ENCODE measurements around the gene CLK2.

Gene CLK2

DNA sequence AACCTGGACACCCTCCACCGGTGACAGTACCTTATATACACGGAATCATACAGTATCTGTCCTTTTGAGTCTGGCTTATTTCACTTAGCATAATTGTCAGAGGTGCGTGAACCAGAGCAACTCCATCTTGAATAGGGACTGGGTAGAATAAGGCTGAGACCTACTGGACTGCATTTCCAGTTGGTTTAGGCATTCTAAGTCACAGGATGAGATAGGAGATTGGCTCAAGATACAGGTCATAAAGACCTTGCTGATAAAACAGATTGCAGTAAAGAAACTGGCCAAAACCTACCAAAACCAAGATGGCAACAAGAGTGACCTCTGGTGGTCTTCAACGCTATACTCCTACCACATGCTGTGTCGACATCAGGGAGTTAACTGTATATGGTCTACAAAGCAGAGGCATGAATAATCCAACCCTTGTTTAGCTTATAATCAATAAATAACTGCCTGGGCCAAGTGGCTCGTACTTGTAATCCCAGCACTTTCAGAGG is 34.0 kb upstream of the CLK2 start:
- TF ChIP-seq, protein P1, sequence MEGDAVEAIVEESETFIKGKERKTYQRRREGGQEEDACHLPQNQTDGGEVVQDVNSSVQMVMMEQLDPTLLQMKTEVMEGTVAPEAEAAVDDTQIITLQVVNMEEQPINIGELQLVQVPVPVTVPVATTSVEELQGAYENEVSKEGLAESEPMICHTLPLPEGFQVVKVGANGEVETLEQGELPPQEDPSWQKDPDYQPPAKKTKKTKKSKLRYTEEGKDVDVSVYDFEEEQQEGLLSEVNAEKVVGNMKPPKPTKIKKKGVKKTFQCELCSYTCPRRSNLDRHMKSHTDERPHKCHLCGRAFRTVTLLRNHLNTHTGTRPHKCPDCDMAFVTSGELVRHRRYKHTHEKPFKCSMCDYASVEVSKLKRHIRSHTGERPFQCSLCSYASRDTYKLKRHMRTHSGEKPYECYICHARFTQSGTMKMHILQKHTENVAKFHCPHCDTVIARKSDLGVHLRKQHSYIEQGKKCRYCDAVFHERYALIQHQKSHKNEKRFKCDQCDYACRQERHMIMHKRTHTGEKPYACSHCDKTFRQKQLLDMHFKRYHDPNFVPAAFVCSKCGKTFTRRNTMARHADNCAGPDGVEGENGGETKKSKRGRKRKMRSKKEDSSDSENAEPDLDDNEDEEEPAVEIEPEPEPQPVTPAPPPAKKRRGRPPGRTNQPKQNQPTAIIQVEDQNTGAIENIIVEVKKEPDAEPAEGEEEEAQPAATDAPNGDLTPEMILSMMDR (conservative IDR thresholded peaks at IDR 0.05; ENCODE audit: low read depth) = no peak
- no peak for DNase-seq (ENCODE audit: low spot score)
- CTCF ChIA-PET = interaction anchor here (1.8 kb wide), 1 partner anchor 56 kb away, joined by 5 read pairs; no protein-coding TSS in a partner anchor
- peak overlapping the region; percentile 96 for H3K27ac ChIP-seq
- POLR2A ChIA-PET (ENCODE audit: low non-redundant PET) = no interaction called here

DNA sequence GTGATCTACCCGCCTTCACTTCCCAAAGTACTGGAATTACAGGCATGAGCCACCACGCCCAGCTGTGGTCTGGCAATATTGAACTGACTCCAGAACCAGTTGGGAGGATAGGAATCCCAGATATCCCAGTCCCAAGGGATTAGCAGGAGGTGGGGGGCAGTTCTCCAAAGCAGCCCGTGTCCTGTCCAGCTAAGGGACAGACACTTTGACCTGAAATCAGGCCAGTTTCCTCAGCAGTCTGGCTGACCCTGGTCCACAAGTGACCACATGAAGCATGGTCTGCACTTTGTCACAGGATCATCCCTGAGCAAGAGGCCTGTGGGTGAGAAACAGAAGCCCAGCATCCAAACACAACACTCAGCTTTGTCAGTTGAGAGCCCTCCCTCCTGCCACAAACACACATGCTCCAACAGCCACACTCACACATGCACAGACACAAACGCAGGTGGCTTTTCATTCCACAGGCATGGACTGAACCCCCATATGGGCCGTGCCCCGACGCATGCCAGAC is 32.6 kb upstream of the CLK2 start:
- TF ChIP-seq, protein P1 (conservative IDR thresholded peaks at IDR 0.05; ENCODE audit: low read depth) = no peak
- no peak for DNase-seq (ENCODE audit: low spot score)
- ChIA-PET POLR2A (ENCODE audit: low non-redundant PET) (interaction anchor here (0.7 kb wide), 1 partner anchor 27 kb away, joined by 3 read pairs; no protein-coding TSS in a partner anchor), CTCF (no interaction called here)
- peak overlapping the region; percentile 77 for H3K27ac ChIP-seq

DNA sequence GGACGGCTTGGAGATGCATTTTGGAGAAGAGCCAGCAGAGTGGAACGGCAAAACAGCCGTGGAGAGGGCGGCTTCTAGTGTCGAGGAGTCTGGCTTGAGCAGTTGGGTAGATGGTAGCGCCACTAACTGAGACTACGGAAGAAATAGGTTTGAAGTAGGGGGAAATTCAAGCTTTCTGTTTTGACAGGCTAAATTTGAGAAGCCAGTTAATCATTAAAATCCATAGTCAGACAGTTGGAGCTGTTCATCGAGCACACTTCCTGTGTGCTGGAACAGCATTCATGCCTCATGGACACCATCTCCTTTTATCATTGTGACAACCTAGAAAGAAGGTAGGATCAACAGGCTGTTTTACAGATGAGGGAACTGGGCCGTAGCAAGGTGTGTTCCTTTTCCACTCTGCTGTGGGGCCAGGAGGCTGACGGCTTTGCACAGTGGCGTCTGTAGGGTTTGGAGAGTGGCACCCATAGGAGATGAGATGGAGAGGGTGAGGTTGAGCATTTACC is 31.3 kb upstream of the CLK2 start:
- DNase-seq (ENCODE audit: low spot score) = no peak
- H3K27ac ChIP-seq = no peak overlapping the region
- CTCF ChIA-PET = interaction anchor here (1.0 kb wide), 1 partner anchor 26 kb away, joined by 3 read pairs; no protein-coding TSS in a partner anchor
- POLR2A ChIA-PET (ENCODE audit: low non-redundant PET) = no interaction called here
- TF ChIP-seq, protein P1 (conservative IDR thresholded peaks at IDR 0.05; ENCODE audit: low read depth) = no peak

DNA sequence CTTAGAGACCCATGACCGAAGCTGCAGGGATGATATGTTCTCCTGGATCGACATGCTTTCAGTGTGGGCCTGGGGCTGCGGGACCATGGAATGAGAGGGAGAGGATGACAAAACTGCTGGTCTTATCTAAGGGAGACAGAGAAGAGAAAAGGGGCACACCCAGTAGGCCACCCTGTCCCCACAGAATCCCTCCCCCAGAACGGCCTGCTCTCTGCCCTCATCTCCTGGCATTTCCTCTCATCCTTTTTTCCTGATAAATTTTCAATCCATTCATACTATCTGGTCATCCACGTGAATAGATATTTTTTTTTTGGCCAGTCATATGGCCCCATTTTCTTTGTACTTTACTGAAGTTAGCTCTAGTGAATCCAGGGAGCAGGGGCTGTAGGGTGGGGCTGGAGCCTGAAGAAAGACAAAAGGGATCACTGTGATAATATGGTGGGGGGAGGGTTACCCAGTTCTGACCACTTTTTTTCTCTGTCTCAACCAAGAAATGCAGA is 28.1 kb upstream of the CLK2 start, which contains the start of gene PKLR:
PKLR (minus strand) TSS at position 97 of the 500 bp plus-strand sequence; CDS start at position 54, 43 bp downstream.
- ChIA-PET POLR2A (ENCODE audit: low non-redundant PET) (no interaction called here), CTCF (interaction anchor here (0.7 kb wide), 1 partner anchor 567 kb away, joined by 3 read pairs; no protein-coding TSS in a partner anchor)
- TF ChIP-seq, protein P1 (conservative IDR thresholded peaks at IDR 0.05; ENCODE audit: low read depth) = no peak
- DNase-seq (ENCODE audit: low spot score) = no peak
- H3K27ac ChIP-seq = no peak within 1 kb of the TSS

DNA sequence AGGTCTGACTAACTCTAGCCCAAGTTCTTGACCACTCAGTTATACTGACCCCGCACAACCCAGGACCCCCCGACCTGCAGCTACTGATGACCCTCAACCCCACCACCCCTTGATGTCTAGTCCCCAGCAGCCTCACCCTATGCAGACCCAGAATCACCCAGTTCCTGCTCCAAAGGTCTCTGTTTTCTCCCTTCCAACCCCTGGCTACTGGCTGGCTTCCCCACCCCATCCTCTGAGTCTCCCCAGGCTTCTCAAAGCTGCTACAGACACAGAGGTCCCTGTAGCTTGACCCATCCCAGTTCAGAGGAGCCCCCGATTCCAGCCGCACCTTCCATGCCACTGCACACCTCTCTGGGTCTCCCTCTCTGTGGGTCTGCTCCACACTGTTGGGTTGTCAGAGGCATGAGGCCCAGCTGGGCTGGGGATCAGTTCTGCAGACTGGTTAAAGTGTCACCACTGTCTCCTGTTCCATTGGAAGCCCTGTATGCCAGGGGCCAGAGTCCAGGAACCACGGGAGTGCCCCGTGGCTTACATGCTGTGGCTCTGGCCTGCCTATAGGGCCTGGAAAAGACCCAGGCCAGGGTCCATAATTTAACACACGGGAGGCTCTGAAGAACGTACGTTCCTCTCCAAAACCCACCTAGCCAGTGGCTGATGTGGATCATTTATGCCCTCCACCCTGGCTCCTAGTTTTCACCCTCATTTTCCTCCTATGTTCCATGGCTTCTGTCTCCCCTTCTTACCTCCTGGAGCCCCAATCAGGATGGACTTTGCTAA is 27.4 kb upstream of the CLK2 start:
- CTCF ChIA-PET = no interaction called here
- TF ChIP-seq, protein P1 (conservative IDR thresholded peaks at IDR 0.05; ENCODE audit: low read depth) = no peak
- no peak overlapping the region for H3K27ac ChIP-seq
- no peak for DNase-seq (ENCODE audit: low spot score)
- POLR2A ChIA-PET (ENCODE audit: low non-redundant PET) = no interaction called here

DNA sequence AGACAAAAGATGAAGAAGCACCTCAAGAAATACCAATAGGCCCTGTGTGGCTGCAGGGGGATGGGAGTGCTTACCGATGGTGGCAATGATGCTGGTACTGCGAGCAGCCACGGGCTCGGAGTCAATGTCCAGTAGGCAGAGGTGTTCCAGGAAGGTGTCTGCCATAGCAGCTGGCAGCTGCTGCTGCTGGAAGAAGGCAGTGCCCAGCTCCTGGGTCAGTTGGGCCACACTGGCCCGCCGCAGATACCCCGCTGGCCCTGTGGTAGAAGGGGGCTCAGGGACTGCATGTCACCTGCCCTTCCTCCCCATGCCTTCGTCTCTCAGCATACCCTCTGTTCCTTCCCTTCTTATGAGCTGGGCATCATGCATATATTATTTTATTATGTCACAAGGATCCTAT is 26.7 kb upstream of the CLK2 start:
- ChIA-PET POLR2A (ENCODE audit: low non-redundant PET) (no interaction called here), CTCF (no interaction called here)
- no peak overlapping the region for H3K27ac ChIP-seq
- TF ChIP-seq, protein P1 (conservative IDR thresholded peaks at IDR 0.05; ENCODE audit: low read depth) = no peak
- no peak for DNase-seq (ENCODE audit: low spot score)
